Measurements from ENCODE around the gene MARK3.
A peak's percentile ranks its signal among the peaks of the same experiment; 100 is the strongest.

MARK3 gene

GRCh38 chr14:103545915-103546651 lies 160.9 kb downstream of the MARK3 start:
- no peak for TF ChIP-seq CTCF (IDR thresholded peaks at IDR 0.05)

GRCh38 chr14:103546652-103547454 lies 161.6 kb downstream of the MARK3 start:
- TF ChIP-seq CTCF (IDR thresholded peaks at IDR 0.05), result peak; percentile 97

- no peak for TF ChIP-seq CTCF (IDR thresholded peaks at IDR 0.05)
Measured at GRCh38 chr14:103547455-103547940, 162.3 kb downstream of the MARK3 start.

GRCh38 chr14:103547941-103548462 lies 162.8 kb downstream of the MARK3 start:
- TF ChIP-seq CTCF (IDR thresholded peaks at IDR 0.05), result no peak

GRCh38 chr14:103548463-103549351 lies 163.5 kb downstream of the MARK3 start:
- no peak for TF ChIP-seq CTCF (IDR thresholded peaks at IDR 0.05)

- no peak for TF ChIP-seq CTCF (IDR thresholded peaks at IDR 0.05)
Measured at GRCh38 chr14:103549361-103550311, 164.4 kb downstream of the MARK3 start.

Measured in LNCAP (cell line).